GM12878 (cell line): ENCODE data around the gene HYI.

Experiments used
- POLR2AphosphoS5 ChIP-seq: IDR thresholded peaks from 2 replicates; pipeline ENCODE4 v1.6.1; 2011; ENCODE audit warnings: mild to moderate bottlenecking, low read length, inconsistent platforms
- RAD21 ChIP-seq: IDR thresholded peaks from 2 replicates; pipeline ENCODE4 v1.6.1; 2011; ENCODE audit warnings: mild to moderate bottlenecking, low read depth, low read length, moderate library complexity; ENCODE audit not compliant: insufficient read depth

DNA sequence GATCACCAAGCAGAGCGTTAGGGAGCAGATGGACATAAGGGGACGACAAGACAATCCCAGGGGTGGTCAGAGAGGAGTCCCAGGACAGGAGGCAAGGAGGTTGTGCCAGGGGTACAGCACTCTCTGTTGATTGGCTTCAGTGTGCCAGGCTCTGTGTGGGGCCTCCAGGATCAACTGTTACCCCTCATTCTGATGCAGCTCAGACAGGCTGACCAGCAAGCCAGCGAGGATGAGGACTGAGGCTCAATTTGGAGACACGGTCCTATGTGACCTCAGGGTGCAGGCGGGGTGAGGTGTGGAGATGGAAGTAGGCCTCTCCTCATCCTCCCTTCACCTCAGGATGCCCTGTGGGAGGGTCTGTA lies 4.0 kb downstream of the HYI start:
- TF ChIP-seq POLR2AphosphoS5 (no peak), RAD21 (no peak)
